Measurements from ENCODE around the gene P2RX5. TPM values are rescaled to one million over a fixed set of nuclear protein-coding genes. Genes with fewer than 3 reads are reported as not detected.
"Not testable (repeated sequence)": the region's sequence is repeated elsewhere in the genome, so short reads cannot be mapped to it uniquely, and the experiment has no call there.

The P2RX5 gene
- total RNA-seq, 6 donors from 2014 or later, result 0.46 to 15.7 (median 2.5) TPM; not detected in 1

DNA sequence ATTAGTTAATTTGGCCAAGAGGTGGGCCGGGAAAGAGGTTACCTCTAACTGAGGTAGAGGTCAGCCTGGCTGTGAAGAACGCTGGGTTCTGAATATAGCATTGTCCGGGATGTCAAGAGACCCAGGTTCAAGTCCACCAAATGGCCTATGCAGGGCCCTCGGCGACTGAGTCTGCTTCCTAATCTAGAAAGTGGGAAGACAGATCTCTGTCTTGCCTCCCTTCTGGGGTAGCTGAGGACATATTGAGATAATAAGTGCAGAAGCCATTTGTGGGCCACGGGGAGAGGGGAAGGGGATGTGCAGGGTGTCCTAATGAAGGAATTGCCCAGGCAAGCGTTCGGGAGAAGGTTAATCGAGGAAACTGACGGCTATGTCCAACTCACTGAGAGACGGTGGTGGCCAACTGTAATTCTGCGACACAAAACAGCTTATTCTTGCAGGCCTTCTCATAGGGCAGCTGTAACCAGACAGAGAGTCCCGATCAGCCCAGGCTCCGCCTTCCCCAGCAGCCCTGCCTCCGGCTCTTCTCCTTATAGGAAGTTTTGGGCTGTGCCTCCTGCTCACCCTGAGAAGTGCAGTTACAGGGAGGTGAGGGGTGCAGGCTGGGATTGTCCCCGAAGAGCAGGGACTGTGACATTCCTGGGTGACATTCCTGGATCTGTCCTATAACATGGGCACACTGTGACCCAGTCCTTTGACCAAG is 43.6 kb upstream of the P2RX5 start:
- no peak overlapping the region for H3K27ac ChIP-seq
- no peaks in the 10 kb centered on the region for H3K27me3 ChIP-seq

DNA sequence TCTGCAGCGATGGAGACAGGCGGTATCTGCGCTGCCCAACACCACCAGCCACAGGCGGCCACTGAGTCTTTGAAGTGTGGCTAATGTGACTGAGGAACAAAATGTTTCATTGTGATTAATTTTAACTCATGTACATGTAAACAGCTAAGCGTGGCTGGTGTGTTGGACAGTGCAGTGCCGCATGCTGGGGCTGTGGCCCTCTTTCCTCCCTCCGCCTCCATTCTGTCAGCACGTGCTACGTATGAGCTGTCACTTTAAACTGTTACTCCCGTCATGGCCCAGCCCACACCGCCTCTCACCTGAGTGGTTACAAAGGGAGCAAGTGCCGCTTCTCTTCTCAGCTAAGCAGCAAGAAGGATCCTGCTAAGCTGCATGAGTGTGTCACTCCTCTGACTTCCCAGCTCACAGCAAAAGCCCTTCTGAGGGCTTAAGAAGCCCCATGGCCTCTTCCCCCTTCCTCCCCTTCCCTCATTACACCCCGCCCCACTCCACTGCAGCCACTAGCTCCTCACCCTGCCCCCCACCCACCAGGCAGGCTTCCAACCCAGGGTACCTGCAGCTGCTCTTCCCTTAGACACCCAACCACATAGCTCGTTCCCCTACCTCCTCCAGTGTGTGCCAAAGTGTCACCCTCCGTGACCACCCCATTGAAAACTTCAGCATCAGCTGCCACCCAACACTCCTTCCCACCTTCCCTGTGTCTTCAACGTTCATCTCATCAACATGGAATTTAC is 42.8 kb upstream of the P2RX5 start:
- no peaks in the 10 kb centered on the region for H3K9me3 ChIP-seq
- no peak for TF ChIP-seq POLR2A (IDR thresholded peaks at IDR 0.05)
- no peak for TF ChIP-seq EP300 (IDR thresholded peaks at IDR 0.05)
- peak in 1 of 2 donors; percentile 18 for TF ChIP-seq POLR2AphosphoS5 (IDR thresholded peaks at IDR 0.05)
- no peaks in the 10 kb centered on the region for H3K27me3 ChIP-seq
- ATAC-seq (ENCODE audit: low FRiP score in 2 of 2), result peak; percentile 44 to 88
- peak in 1 of 2 donors; percentile 78 for DNase-seq
- H3K4me3 ChIP-seq, result peak overlapping the region in 2 of 4 donors; percentile 15 to 19
- H3K27ac ChIP-seq, result peak overlapping the region in 1 of 4 donors; percentile 39
- no peaks in the 10 kb centered on the region for H3K36me3 ChIP-seq
- WGBS, 2 donors, result 37 to 54% methylated on average over 16 of the region's 16 CpGs
- peaks cover 3 to 19% (median 18%) of the 10 kb centered on the region in 4 donors for H3K4me1 ChIP-seq

More for the DNA sequence above, 43.6 kb upstream of the P2RX5 start:
- Histone ChIP-seq H3K4me3 (no peak overlapping the region), H3K36me3 (no peaks in the 10 kb centered on the region), H3K4me1 (peaks cover 3 to 19% (median 18%) of the 10 kb centered on the region in 4 donors), H3K9me3 (no peaks in the 10 kb centered on the region)
- WGBS, 2 donors, result 78 to 90% methylated on average over 12 to 16 of the region's 16 CpGs
- DNase-seq (no peak), ATAC-seq (ENCODE audit: low FRiP score in 2 of 2) (no peak)
- TF ChIP-seq POLR2AphosphoS5 (IDR thresholded peaks at IDR 0.05), result no peak
- no peak for TF ChIP-seq POLR2A (IDR thresholded peaks at IDR 0.05)
- TF ChIP-seq EP300 (IDR thresholded peaks at IDR 0.05), result no peak
- TF ChIP-seq, protein P1, sequence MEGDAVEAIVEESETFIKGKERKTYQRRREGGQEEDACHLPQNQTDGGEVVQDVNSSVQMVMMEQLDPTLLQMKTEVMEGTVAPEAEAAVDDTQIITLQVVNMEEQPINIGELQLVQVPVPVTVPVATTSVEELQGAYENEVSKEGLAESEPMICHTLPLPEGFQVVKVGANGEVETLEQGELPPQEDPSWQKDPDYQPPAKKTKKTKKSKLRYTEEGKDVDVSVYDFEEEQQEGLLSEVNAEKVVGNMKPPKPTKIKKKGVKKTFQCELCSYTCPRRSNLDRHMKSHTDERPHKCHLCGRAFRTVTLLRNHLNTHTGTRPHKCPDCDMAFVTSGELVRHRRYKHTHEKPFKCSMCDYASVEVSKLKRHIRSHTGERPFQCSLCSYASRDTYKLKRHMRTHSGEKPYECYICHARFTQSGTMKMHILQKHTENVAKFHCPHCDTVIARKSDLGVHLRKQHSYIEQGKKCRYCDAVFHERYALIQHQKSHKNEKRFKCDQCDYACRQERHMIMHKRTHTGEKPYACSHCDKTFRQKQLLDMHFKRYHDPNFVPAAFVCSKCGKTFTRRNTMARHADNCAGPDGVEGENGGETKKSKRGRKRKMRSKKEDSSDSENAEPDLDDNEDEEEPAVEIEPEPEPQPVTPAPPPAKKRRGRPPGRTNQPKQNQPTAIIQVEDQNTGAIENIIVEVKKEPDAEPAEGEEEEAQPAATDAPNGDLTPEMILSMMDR (IDR thresholded peaks at IDR 0.05), result no peak

DNA sequence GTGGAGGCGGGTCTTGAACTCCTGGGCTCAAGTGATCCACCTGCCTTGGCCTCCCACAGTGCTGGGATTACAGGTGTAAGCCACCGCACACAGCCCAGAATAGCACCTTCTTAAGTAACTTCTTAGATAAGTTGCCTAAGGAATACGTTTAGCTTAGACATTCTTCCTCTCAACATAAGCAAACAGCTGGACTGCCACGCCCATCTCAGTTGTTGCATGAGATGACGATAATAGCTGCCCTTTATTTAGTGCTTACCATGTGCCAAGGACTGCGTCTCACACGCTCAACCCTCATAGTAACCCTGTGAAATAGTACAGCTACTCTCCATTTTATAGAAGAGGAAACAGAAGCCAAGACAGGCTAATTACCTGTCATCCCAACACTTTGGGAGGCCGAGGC is 39.6 kb upstream of the P2RX5 start:
- ATAC-seq (ENCODE audit: low FRiP score in 2 of 2) (no peak), DNase-seq (no peak)
- Histone ChIP-seq H3K9me3 (no peaks in the 10 kb centered on the region), H3K4me1 (peaks cover 7 to 19% (median 18%) of the 10 kb centered on the region in 4 donors), H3K27ac (no peak overlapping the region), H3K27me3 (no peaks in the 10 kb centered on the region), H3K4me3 (no peak overlapping the region), H3K36me3 (no peaks in the 10 kb centered on the region)
- WGBS, 2 donors, result 61 to 71% methylated on average over 8 of the region's 8 CpGs
- no peak for TF ChIP-seq EP300 (IDR thresholded peaks at IDR 0.05)
- TF ChIP-seq, protein P1 (IDR thresholded peaks at IDR 0.05), result no peak
- TF ChIP-seq POLR2A (IDR thresholded peaks at IDR 0.05), result no peak
- no peak for TF ChIP-seq POLR2AphosphoS5 (IDR thresholded peaks at IDR 0.05)

DNA sequence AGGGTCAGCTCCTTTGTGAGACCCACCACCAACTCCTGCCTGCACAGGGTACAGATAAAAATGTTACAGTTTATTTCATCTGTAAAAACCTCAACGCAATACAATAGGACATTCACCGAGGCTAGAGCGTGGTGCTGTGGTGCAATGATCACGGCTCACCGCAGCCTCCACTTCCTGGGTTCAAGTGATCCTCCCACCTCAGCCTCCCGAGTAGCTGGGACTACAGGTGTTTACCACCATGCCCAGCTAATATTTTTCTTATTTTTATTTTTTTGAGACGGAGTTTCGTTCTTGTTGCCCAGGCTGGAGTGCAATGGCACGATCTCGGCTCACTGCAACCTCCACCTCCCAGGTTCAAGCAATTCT is 38.9 kb upstream of the P2RX5 start:
- DNase-seq; H3K27ac ChIP-seq; H3K36me3 ChIP-seq; ATAC-seq (ENCODE audit: low FRiP score in 2 of 2); H3K9me3 ChIP-seq; H3K4me3 ChIP-seq; H3K27me3 ChIP-seq: not testable (repeated sequence)
- 87 to 89% methylated on average over 10 of the region's 10 CpGs for WGBS, 2 donors
- H3K4me1 ChIP-seq, result peaks cover 7 to 19% (median 18%) of the 10 kb centered on the region in 4 donors

DNA sequence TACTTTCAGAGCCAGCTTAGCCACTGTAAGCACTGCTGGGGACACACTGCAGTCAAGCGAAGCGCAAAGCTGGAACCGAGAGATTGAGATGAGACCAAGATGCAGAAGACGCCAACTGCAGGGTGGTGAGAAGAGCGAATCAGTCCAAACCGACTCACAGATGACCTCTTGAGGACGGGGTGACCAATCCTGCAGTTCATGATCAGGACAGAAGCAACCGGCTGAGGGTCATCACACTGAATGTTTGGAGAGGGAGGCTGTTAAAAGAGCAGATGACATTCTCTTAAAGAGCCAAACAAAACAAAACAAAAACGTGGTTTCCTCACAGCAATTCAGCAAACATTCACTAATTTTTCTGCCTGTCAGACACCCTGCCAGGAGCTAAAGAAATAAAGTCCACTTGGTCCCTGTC is 36.3 kb upstream of the P2RX5 start:
- Histone ChIP-seq H3K4me3 (no peak overlapping the region), H3K4me1 (peaks cover 0 to 4% (median 0%) of the 10 kb centered on the region in 4 donors), H3K27ac (peak overlapping the region in 1 of 4 donors; percentile 11), H3K36me3 (no peaks in the 10 kb centered on the region), H3K27me3 (no peaks in the 10 kb centered on the region), H3K9me3 (no peaks in the 10 kb centered on the region)
- DNase-seq (no peak), ATAC-seq (ENCODE audit: low FRiP score in 2 of 2) (no peak)
- no peak for TF ChIP-seq POLR2A (IDR thresholded peaks at IDR 0.05)
- no peak for TF ChIP-seq EP300 (IDR thresholded peaks at IDR 0.05)
- no peak for TF ChIP-seq POLR2AphosphoS5 (IDR thresholded peaks at IDR 0.05)
- TF ChIP-seq, protein P1 (IDR thresholded peaks at IDR 0.05), result no peak
- WGBS, 2 donors, result 58 to 60% methylated on average over 9 of the region's 9 CpGs

Data from upper lobe of left lung (tissue), 6 donors.